Measurements from ENCODE around the gene CAPN9. TPM values are rescaled to one million over a fixed set of nuclear protein-coding genes. Genes with fewer than 3 reads are reported as not detected.

The CAPN9 gene
- total and polyA plus RNA-seq, 9 of the 15 experiments (the other 6 are each of a cell fraction or from before 2014, with no cell fraction given), result not detected

DNA sequence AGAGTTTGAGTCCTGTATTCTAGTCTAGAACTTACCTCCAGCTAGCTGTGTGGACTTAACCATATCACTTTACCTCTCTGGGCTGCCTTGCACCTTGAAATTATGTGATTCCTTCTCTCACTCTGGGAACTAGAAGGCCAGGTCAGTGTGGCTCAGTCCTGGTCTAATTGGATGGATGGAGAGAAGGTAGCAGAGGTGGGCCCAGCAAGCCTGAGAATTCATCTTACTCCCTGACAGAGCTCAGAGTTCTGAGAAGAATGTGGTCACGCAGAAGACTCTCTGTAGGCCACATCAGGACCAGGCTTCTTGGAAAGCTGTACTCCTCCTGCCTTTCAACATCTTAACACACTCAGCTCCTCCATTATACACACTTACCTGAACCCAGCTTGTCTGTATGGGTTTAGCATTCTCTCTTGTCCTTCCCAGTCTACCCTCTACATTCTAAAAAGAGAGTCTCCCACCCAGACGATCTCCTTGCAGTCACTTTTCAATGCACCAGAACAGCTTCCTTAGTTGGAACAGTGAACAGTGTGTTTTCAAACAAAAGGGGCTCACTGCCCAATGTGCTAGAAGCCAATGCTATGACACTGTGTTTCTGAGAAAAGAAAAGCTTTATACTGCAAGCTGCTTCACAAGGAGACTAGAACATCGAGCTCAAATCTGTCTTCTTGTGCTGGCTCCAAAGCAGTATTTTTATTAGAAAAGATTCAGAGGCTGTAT is 60.5 kb downstream of the CAPN9 start:
- Histone ChIP-seq H3K9me1 (ENCODE audit: control insufficient read depth, insufficient read depth, low read length) (no peaks in the 10 kb centered on the region), H3K36me3 (ENCODE audit: control insufficient read depth, insufficient read depth, low read length) (no peaks in the 10 kb centered on the region), H2AFZ (ENCODE audit: low read depth, low read length) (no peak overlapping the region), H3K9me3 (replicated peaks; ENCODE audit: control insufficient read depth, insufficient read depth, low read depth, low read length) (peaks cover 3% of the 10 kb centered on the region), H3K4me1 (replicated peaks in 1 of 2; ENCODE audit: control insufficient read depth in 2 of 2, insufficient read depth in 2 of 2, low read length in 2 of 2) (no peaks in the 10 kb centered on the region), H3K9ac (ENCODE audit: insufficient read depth in 1 of 2, low read depth in 2 of 2, low read length in 2 of 2) (no peak overlapping the region), H3K27ac (ENCODE audit: extremely low read depth, low read depth, low read length) (no peak overlapping the region), H3K79me2 (ENCODE audit: control insufficient read depth, insufficient read depth, low read length) (no peaks in the 10 kb centered on the region), H3K4me2 (ENCODE audit: insufficient read depth, low read length) (no peak overlapping the region), H3K27me3 (ENCODE audit: control insufficient read depth in 2 of 2, insufficient read depth in 2 of 2, low read length in 2 of 2) (peaks cover 0 to 16% of the 10 kb centered on the region in 2 experiments; a peak in 2 of 5 replicates), H3K4me3 (no peak overlapping the region), H4K20me1 (replicated peaks; ENCODE audit: control insufficient read depth, insufficient read depth, low read length) (no peaks in the 10 kb centered on the region)
- intact Hi-C loops (cut with micrococcal nuclease) (no loop called here), in situ Hi-C loops (cut with MboI) (loop anchor here (10.0 kb wide), 1 partner anchor 797 kb away; no protein-coding TSS in a partner anchor)
- TF ChIP-seq HNRNPUL1 (IDR thresholded peaks at IDR 0.05; ENCODE audit: low read length) (no peak), HNRNPLL (IDR thresholded peaks at IDR 0.05; ENCODE audit: low read depth, low read length, poor library complexity, severe bottlenecking) (no peak), ZNF384 (IDR thresholded peaks at IDR 0.05; ENCODE audit: low read depth, low read length) (no peak), SNAPC5 (CRISPR knock-in tag; IDR thresholded peaks at IDR 0.05) (no peak), STAT6 (CRISPR knock-in tag; IDR thresholded peaks at IDR 0.05) (no peak)
- TF ChIP-seq, protein P1, sequence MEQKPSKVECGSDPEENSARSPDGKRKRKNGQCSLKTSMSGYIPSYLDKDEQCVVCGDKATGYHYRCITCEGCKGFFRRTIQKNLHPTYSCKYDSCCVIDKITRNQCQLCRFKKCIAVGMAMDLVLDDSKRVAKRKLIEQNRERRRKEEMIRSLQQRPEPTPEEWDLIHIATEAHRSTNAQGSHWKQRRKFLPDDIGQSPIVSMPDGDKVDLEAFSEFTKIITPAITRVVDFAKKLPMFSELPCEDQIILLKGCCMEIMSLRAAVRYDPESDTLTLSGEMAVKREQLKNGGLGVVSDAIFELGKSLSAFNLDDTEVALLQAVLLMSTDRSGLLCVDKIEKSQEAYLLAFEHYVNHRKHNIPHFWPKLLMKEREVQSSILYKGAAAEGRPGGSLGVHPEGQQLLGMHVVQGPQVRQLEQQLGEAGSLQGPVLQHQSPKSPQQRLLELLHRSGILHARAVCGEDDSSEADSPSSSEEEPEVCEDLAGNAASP (IDR thresholded peaks at IDR 0.05), result no peak
- WGBS (ENCODE audit: insufficient coverage, low coverage, missing lambda C conversion rate), result 0% methylated on average over 3 of the region's 3 CpGs
- BruUV-seq (replicated peaks), result no TSS peak
- DNase-seq (ENCODE audit: extremely low read depth in 1 of 4, low spot score in 3 of 4), result no peak
- FAIRE-seq, result no peak
- ChIA-PET CTCF (ENCODE audit: low intra/inter-chr PET ratio) (no interaction called here), POLR2A (interaction anchor here (0.6 to 0.7 kb wide), 2 partner anchors 13 to 224 kb away, joined by 3 read pairs; no protein-coding TSS in a partner anchor)
- no peak for ATAC-seq
